ENCODE data around the gene RPTOR.

The RPTOR gene

GRCh38 chr17:80883831-80884735 is 339.4 kb downstream of the RPTOR start:
- Histone ChIP-seq H3K27ac (ENCODE audit: low read depth, low read length, poor library complexity, severe bottlenecking) (peak overlapping the region; percentile 93), H3K79me2 (ENCODE audit: insufficient read depth, low read length) (no peaks in the 10 kb centered on the region), H3K36me3 (ENCODE audit: insufficient read depth, low read length) (peaks cover 87% of the 10 kb centered on the region), H3K9me2 (ENCODE audit: low read depth, low read length) (no peaks in the 10 kb centered on the region), H3K9me3 (ENCODE audit: low read length) (no peaks in the 10 kb centered on the region), H4K20me1 (ENCODE audit: insufficient read depth, low read length) (no peaks in the 10 kb centered on the region), H3K4me1 (ENCODE audit: insufficient read depth, low read length, severe bottlenecking) (peaks cover 37% of the 10 kb centered on the region), H3K9ac (ENCODE audit: low read length) (no peak overlapping the region), H3K4me3 (ENCODE audit: low read depth, low read length, poor library complexity, severe bottlenecking) (no peak overlapping the region), H3F3A (ENCODE audit: insufficient read depth, low read length) (no peaks in the 10 kb centered on the region), H2AFZ (ENCODE audit: low read length) (no peak overlapping the region), H3K4me2 (ENCODE audit: low read length) (no peak overlapping the region), H3K27me3 (ENCODE audit: insufficient read depth, low read length) (no peaks in the 10 kb centered on the region)
- no peak for TF ChIP-seq CTCF (IDR thresholded peaks at IDR 0.05; ENCODE audit: low read length)
- TF ChIP-seq EZH2 (IDR thresholded peaks at IDR 0.05; ENCODE audit: borderline replicate concordance, low read length) = no peak

GRCh38 chr17:80884811-80885210 is 340.2 kb downstream of the RPTOR start:
- Histone ChIP-seq H3K36me3 (ENCODE audit: insufficient read depth, low read length) (peaks cover 87% of the 10 kb centered on the region), H3K79me2 (ENCODE audit: insufficient read depth, low read length) (no peaks in the 10 kb centered on the region), H3K27ac (ENCODE audit: low read depth, low read length, poor library complexity, severe bottlenecking) (peak overlapping the region; percentile 93), H3K9me2 (ENCODE audit: low read depth, low read length) (no peaks in the 10 kb centered on the region), H2AFZ (ENCODE audit: low read length) (no peak overlapping the region), H3F3A (ENCODE audit: insufficient read depth, low read length) (no peaks in the 10 kb centered on the region), H3K9ac (ENCODE audit: low read length) (no peak overlapping the region), H3K27me3 (ENCODE audit: insufficient read depth, low read length) (no peaks in the 10 kb centered on the region), H4K20me1 (ENCODE audit: insufficient read depth, low read length) (no peaks in the 10 kb centered on the region), H3K4me1 (ENCODE audit: insufficient read depth, low read length, severe bottlenecking) (peaks cover 37% of the 10 kb centered on the region), H3K4me3 (ENCODE audit: low read depth, low read length, poor library complexity, severe bottlenecking) (no peak overlapping the region), H3K9me3 (ENCODE audit: low read length) (no peaks in the 10 kb centered on the region), H3K4me2 (ENCODE audit: low read length) (no peak overlapping the region)
- TF ChIP-seq EZH2 (IDR thresholded peaks at IDR 0.05; ENCODE audit: borderline replicate concordance, low read length) (no peak), CTCF (IDR thresholded peaks at IDR 0.05; ENCODE audit: low read length) (no peak)

GRCh38 chr17:80885947-80886582 is 341.4 kb downstream of the RPTOR start:
- Histone ChIP-seq H3K4me1 (ENCODE audit: insufficient read depth, low read length, severe bottlenecking) (peaks cover 42% of the 10 kb centered on the region), H3K36me3 (ENCODE audit: insufficient read depth, low read length) (peaks cover 85% of the 10 kb centered on the region), H3K9ac (ENCODE audit: low read length) (peak overlapping the region; percentile 56), H3K9me3 (ENCODE audit: low read length) (no peaks in the 10 kb centered on the region), H4K20me1 (ENCODE audit: insufficient read depth, low read length) (no peaks in the 10 kb centered on the region), H3K9me2 (ENCODE audit: low read depth, low read length) (no peaks in the 10 kb centered on the region), H3F3A (ENCODE audit: insufficient read depth, low read length) (no peaks in the 10 kb centered on the region), H3K27me3 (ENCODE audit: insufficient read depth, low read length) (no peaks in the 10 kb centered on the region), H3K79me2 (ENCODE audit: insufficient read depth, low read length) (no peaks in the 10 kb centered on the region), H3K27ac (ENCODE audit: low read depth, low read length, poor library complexity, severe bottlenecking) (peak overlapping the region; percentile 93), H2AFZ (ENCODE audit: low read length) (no peak overlapping the region), H3K4me3 (ENCODE audit: low read depth, low read length, poor library complexity, severe bottlenecking) (peak overlapping the region; percentile 24), H3K4me2 (ENCODE audit: low read length) (peak overlapping the region; percentile 49)
- TF ChIP-seq EZH2 (IDR thresholded peaks at IDR 0.05; ENCODE audit: borderline replicate concordance, low read length) (no peak), CTCF (IDR thresholded peaks at IDR 0.05; ENCODE audit: low read length) (peak; percentile 43)

Data from OCI-LY1 (cell line).